Neural crest cell (in vitro differentiated cells): ENCODE data around the gene ATF6. TPM values are rescaled to one million over a fixed set of nuclear protein-coding genes. Genes with fewer than 3 reads are reported as not detected.

Experiments
- DNase-seq: peaks from one replicate; pipeline ENCODE4 v3.0.0; 2021; ENCODE audit warnings: low read depth, mixed read lengths, low spot score
- H3K27ac Mint-ChIP-seq: one replicate; pipeline ENCODE4 v1.8.0; 2021; ENCODE audit warnings: mild to moderate bottlenecking, mixed read lengths; ENCODE audit not compliant: unreplicated experiment
- H3K27me3 Mint-ChIP-seq: 2 replicates; pipeline ENCODE4 v1.8.0; 2021; ENCODE audit warnings: low read depth, mild to moderate bottlenecking, mixed read lengths
- H3K36me3 Mint-ChIP-seq: 2 replicates; pipeline ENCODE4 v1.8.0; 2021; ENCODE audit warnings: low read depth, mild to moderate bottlenecking, mixed read lengths
- H3K4me1 Mint-ChIP-seq: 2 replicates; pipeline ENCODE4 v1.8.0; 2021; ENCODE audit warnings: mixed read lengths
- H3K4me3 Mint-ChIP-seq: one replicate; pipeline ENCODE4 v1.8.0; 2021; ENCODE audit warnings: mild to moderate bottlenecking, mixed read lengths
- H3K9me3 Mint-ChIP-seq: 2 replicates; pipeline ENCODE4 v1.8.0; 2021; ENCODE audit warnings: mixed read lengths
- total RNA-seq: library from RNA; stranded (reverse); gene quantifications from 2 replicates; pipeline ENCODE4 v1.2.1, GENCODE V29; 2021
- TF ChIP-seq, protein P1 (sequence below): fragments of 200-600 bp; sonication (generic); conservative IDR thresholded peaks from 2 replicates; pipeline ENCODE4 v1.5.0; 2021; ENCODE audit warnings: antibody characterized with exemption, mild to moderate bottlenecking

ATF6 gene
- total RNA-seq, 1 donor from 2014 or later = 17.8 TPM

DNA sequence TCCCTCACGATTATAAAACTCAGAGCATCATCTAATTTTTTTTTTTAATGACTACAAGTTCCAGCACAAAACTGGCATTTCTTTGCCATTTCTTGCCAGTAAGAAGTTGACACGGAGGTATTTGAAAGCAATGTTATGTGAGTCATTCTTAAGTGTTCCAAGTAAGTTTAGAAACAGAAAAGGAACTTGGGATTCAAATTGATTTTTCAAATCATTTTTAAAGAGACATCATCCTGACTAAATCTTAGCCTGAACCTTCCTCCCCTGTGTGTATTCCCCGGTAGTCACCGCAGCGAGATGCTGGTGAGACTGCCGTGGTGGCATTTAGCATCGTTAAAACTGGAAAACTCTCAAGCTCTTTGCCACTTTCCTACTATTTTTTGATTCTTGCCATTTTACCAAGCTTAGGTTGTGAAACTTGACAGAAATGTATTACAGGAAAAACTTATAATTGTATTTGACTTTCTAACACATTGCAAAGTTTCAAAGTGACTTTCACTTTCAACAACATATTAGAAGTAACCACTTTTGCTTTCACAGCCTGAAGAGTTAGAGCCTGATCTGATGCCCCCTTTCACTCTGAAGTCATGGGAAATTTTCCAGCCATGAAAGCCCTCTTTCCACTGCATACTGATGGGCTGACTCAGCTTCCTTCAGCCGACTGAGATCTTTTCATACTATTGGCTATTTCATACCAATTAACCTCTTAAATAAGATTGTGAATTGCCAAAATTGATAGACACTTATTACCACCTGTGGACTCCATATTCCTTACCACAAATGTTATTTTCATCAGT, 196.2 kb downstream of the ATF6 start:
- H3K27ac Mint-ChIP-seq = no peak overlapping the region
- no peaks in the 10 kb centered on the region for H3K9me3 Mint-ChIP-seq
- H3K4me3 Mint-ChIP-seq = no peak overlapping the region
- H3K27me3 Mint-ChIP-seq = no peaks in the 10 kb centered on the region
- H3K4me1 Mint-ChIP-seq = peaks cover 7% of the 10 kb centered on the region
- TF ChIP-seq, protein P1, sequence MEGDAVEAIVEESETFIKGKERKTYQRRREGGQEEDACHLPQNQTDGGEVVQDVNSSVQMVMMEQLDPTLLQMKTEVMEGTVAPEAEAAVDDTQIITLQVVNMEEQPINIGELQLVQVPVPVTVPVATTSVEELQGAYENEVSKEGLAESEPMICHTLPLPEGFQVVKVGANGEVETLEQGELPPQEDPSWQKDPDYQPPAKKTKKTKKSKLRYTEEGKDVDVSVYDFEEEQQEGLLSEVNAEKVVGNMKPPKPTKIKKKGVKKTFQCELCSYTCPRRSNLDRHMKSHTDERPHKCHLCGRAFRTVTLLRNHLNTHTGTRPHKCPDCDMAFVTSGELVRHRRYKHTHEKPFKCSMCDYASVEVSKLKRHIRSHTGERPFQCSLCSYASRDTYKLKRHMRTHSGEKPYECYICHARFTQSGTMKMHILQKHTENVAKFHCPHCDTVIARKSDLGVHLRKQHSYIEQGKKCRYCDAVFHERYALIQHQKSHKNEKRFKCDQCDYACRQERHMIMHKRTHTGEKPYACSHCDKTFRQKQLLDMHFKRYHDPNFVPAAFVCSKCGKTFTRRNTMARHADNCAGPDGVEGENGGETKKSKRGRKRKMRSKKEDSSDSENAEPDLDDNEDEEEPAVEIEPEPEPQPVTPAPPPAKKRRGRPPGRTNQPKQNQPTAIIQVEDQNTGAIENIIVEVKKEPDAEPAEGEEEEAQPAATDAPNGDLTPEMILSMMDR = no peak
- peaks cover 16% of the 10 kb centered on the region for H3K36me3 Mint-ChIP-seq
- DNase-seq = no peak

DNA sequence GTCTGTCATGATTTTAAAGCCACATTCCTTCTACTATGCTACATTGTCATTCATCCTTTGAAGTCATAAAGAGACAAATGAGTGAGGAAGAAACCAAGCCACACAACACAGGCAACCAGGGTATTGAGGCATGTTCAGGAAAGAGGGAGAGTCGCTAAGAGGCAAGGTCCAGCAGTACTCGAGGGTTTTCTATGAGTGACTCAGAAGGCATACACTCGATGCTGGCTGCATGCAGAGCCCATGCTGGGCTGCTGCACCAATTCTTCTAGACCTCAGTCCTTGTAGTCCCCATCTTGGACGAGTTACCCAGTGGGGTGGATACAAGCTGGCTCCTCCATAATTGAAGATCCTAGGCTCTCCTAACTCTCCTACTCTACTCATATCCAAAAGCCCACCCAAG, 199.9 kb downstream of the ATF6 start:
- no peak for DNase-seq
- Mint-ChIP-seq H3K4me1 (peaks cover 7% of the 10 kb centered on the region), H3K4me3 (no peak overlapping the region), H3K36me3 (peaks cover 12% of the 10 kb centered on the region), H3K9me3 (no peaks in the 10 kb centered on the region), H3K27me3 (no peaks in the 10 kb centered on the region), H3K27ac (no peak overlapping the region)
- TF ChIP-seq, protein P1 = no peak

DNA sequence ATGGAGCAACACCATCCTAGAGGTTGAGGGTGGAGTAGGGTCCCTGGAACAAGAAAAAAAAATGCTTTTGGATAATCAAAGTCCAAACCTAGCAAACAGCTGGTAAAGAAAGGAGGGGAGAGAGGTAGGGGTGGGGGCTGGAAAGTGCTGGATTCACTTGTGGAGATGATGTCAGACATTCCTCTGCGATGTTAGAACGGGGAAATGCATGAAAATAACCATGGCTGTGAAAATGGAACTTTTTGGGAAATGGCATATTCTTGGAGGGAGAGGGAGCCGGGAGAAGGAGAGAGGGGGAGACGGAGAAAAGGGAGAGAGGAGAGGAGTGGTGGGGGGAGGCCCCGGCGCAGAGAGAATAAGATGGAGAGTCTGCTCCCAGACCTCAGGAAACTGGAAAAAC, 203.9 kb downstream of the ATF6 start:
- no peak for DNase-seq
- Mint-ChIP-seq H3K4me3 (no peak overlapping the region), H3K9me3 (no peaks in the 10 kb centered on the region), H3K4me1 (peaks cover 22% of the 10 kb centered on the region), H3K27ac (no peak overlapping the region), H3K36me3 (peaks cover 12% of the 10 kb centered on the region), H3K27me3 (no peaks in the 10 kb centered on the region)
- TF ChIP-seq, protein P1 = no peak

DNA sequence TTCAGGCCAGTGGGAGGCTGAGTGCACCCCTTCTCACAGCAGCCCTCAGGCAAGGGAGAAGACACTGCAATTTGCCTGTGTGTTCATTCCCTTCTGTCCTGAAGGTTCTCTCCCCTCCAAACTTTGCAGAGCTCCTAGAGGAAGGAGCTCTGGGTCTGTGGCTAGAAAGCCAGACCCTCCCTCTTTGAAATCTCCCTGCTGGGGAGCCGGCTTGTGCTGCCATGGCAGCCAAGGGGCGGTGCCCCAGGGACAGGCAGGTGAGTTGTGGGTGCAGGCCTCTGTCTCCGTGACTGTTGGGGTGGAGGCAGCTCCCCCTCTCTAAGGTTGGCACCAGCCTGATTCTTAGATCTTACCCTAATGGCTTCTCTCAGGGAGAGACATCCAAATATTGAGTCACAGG, 204.5 kb downstream of the ATF6 start:
- Mint-ChIP-seq H3K36me3 (peaks cover 12% of the 10 kb centered on the region), H3K4me1 (peaks cover 22% of the 10 kb centered on the region), H3K27me3 (no peaks in the 10 kb centered on the region), H3K9me3 (no peaks in the 10 kb centered on the region), H3K4me3 (no peak overlapping the region), H3K27ac (no peak overlapping the region)
- no peak for DNase-seq
- TF ChIP-seq, protein P1 = no peak

DNA sequence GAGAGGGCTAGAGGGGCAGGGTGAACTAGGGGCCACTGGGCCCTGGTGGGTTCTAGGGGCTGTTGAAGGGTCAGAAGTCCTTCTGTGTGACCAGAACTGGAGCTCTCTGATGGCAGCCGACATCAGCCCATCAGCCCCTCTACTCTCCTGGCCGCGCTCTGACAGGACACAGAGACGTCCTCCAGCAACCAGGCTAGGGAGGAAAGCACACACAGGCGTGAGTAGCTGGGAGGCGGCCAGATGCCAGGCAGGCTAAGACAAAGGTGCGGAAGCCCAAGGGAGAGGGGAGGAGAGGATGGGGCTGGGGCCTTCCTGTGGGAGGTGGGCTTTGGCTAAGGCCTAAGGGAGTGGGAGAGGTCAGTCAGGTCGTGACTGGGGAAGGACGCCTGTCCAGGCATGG, 206.7 kb downstream of the ATF6 start:
- TF ChIP-seq, protein P1 = no peak
- H3K36me3 Mint-ChIP-seq = peaks cover 3% of the 10 kb centered on the region
- no peak for DNase-seq
- H3K4me1 Mint-ChIP-seq = peaks cover 22% of the 10 kb centered on the region
- H3K27me3 Mint-ChIP-seq = no peaks in the 10 kb centered on the region
- peak overlapping the region; percentile 31 for H3K4me3 Mint-ChIP-seq
- H3K9me3 Mint-ChIP-seq = no peaks in the 10 kb centered on the region
- no peak overlapping the region for H3K27ac Mint-ChIP-seq
